Breast epithelium (tissue), 3 donors: ENCODE data around the gene MNX1.

Source experiments
- POLR2A ChIP-seq: fragments of 450-650 bp; IDR thresholded peaks from one replicate; pipeline ENCODE4 v1.6.1; 2016; ENCODE audit warnings: antibody characterized with exemption, mild to moderate bottlenecking, moderate library complexity
- POLR2AphosphoS5 ChIP-seq, 3 donors: sonication (generic); formaldehyde crosslinking; IDR thresholded peaks; one replicate each; pipeline ENCODE4 v1.6.1; 2017; ENCODE audit warnings: antibody characterized with exemption in 3 of 3
- TF ChIP-seq, protein P1 (sequence below), 3 donors: fragments of 450-650 bp; IDR thresholded peaks; one replicate each; pipeline ENCODE4 v1.5.1; 2016 to 2017; ENCODE audit warnings: antibody characterized with exemption in 3 of 3, mild to moderate bottlenecking in 3 of 3, moderate library complexity in 3 of 3

DNA sequence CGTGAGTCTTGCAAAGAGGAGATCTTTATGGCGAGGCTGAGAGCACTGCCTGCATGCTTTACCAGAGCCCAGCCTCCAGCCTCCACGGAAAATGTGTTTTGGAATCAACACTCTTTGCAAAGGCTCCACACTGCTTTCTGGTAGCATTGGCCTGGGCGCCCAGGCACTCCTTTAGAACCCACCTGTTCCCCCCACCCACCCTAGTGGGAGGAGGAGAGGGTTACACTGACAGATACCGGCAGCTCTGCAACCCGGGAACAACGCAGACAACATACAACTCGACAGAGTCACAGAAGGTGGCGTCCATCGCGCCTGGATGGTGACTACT is 5.5 kb upstream of the MNX1 start:
- TF ChIP-seq, protein P1, sequence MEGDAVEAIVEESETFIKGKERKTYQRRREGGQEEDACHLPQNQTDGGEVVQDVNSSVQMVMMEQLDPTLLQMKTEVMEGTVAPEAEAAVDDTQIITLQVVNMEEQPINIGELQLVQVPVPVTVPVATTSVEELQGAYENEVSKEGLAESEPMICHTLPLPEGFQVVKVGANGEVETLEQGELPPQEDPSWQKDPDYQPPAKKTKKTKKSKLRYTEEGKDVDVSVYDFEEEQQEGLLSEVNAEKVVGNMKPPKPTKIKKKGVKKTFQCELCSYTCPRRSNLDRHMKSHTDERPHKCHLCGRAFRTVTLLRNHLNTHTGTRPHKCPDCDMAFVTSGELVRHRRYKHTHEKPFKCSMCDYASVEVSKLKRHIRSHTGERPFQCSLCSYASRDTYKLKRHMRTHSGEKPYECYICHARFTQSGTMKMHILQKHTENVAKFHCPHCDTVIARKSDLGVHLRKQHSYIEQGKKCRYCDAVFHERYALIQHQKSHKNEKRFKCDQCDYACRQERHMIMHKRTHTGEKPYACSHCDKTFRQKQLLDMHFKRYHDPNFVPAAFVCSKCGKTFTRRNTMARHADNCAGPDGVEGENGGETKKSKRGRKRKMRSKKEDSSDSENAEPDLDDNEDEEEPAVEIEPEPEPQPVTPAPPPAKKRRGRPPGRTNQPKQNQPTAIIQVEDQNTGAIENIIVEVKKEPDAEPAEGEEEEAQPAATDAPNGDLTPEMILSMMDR (IDR thresholded peaks at IDR 0.05), result no peak
- TF ChIP-seq POLR2AphosphoS5 (IDR thresholded peaks at IDR 0.05) (no peak), POLR2A (no peak)
